ENCODE data around the gene BRPF1. TPM values are rescaled to one million over a fixed set of nuclear protein-coding genes. Genes with fewer than 3 reads are reported as not detected.

The BRPF1 gene
- total and polyA plus RNA-seq, 2 experiments from 2014 or later = 8.0 to 24.7 TPM

GRCh38 chr3:9743548-9743947, 12.0 kb downstream of the BRPF1 start:
- Histone ChIP-seq H3K27ac (ENCODE audit: low read depth) (no peak overlapping the region), H4K20me1 (replicated peaks; ENCODE audit: insufficient read depth) (peaks cover 9% of the 10 kb centered on the region), H3K4me2 (no peak overlapping the region), H3F3A (replicated peaks; ENCODE audit: low read depth) (peaks cover 8% of the 10 kb centered on the region), H3K4me1 (ENCODE audit: insufficient read depth) (no peaks in the 10 kb centered on the region), H2AFZ (no peak overlapping the region), H3K4me3 (no peak overlapping the region), H3K9me2 (ENCODE audit: insufficient read depth) (no peaks in the 10 kb centered on the region; the same call in 1 of the 2 replicates), H3K79me2 (replicated peaks; ENCODE audit: insufficient read depth) (no peaks in the 10 kb centered on the region), H3K36me3 (ENCODE audit: insufficient read depth) (peaks cover 45% of the 10 kb centered on the region), H3K27me3 (ENCODE audit: insufficient read depth) (no peaks in the 10 kb centered on the region)
- H3K36me3 Mint-ChIP-seq (ENCODE audit: low read depth) = peaks cover 95% of the 10 kb centered on the region
- no peak for DNase-seq (ENCODE audit: low spot score)
- peaks cover 9% of the 10 kb centered on the region for H3K27me3 Mint-ChIP-seq (ENCODE audit: insufficient read depth, low read depth, poor library complexity)
- no peaks in the 10 kb centered on the region for H3K9me3 Mint-ChIP-seq
- ATAC-seq = no peak
- H3K4me3 Mint-ChIP-seq = no peak overlapping the region
- H3K4me1 Mint-ChIP-seq = no peaks in the 10 kb centered on the region
- no peak for TF ChIP-seq ZNF331 (CRISPR knock-in tag; IDR thresholded peaks at IDR 0.05; ENCODE audit: low read depth)
- TF ChIP-seq, protein P1, sequence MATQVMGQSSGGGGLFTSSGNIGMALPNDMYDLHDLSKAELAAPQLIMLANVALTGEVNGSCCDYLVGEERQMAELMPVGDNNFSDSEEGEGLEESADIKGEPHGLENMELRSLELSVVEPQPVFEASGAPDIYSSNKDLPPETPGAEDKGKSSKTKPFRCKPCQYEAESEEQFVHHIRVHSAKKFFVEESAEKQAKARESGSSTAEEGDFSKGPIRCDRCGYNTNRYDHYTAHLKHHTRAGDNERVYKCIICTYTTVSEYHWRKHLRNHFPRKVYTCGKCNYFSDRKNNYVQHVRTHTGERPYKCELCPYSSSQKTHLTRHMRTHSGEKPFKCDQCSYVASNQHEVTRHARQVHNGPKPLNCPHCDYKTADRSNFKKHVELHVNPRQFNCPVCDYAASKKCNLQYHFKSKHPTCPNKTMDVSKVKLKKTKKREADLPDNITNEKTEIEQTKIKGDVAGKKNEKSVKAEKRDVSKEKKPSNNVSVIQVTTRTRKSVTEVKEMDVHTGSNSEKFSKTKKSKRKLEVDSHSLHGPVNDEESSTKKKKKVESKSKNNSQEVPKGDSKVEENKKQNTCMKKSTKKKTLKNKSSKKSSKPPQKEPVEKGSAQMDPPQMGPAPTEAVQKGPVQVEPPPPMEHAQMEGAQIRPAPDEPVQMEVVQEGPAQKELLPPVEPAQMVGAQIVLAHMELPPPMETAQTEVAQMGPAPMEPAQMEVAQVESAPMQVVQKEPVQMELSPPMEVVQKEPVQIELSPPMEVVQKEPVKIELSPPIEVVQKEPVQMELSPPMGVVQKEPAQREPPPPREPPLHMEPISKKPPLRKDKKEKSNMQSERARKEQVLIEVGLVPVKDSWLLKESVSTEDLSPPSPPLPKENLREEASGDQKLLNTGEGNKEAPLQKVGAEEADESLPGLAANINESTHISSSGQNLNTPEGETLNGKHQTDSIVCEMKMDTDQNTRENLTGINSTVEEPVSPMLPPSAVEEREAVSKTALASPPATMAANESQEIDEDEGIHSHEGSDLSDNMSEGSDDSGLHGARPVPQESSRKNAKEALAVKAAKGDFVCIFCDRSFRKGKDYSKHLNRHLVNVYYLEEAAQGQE (IDR thresholded peaks at IDR 0.05; ENCODE audit: unreplicated experiment) = no peak
- TF ChIP-seq EZH2 (IDR thresholded peaks at IDR 0.05; ENCODE audit: low read depth, unreplicated experiment) = no peak
- no peak for TF ChIP-seq ZNF114 (CRISPR knock-in tag; IDR thresholded peaks at IDR 0.05)
- no peak overlapping the region for H3K27ac Mint-ChIP-seq

- Histone ChIP-seq H3F3A (replicated peaks; ENCODE audit: low read depth) (peaks cover 14% of the 10 kb centered on the region), H3K4me2 (no peak overlapping the region), H3K27ac (ENCODE audit: low read depth) (no peak overlapping the region), H3K27me3 (ENCODE audit: insufficient read depth) (no peaks in the 10 kb centered on the region), H4K20me1 (replicated peaks; ENCODE audit: insufficient read depth) (peaks cover 9% of the 10 kb centered on the region), H2AFZ (no peak overlapping the region), H3K36me3 (ENCODE audit: insufficient read depth) (peaks cover 44% of the 10 kb centered on the region), H3K4me3 (no peak overlapping the region), H3K9me2 (ENCODE audit: insufficient read depth) (no peaks in the 10 kb centered on the region; the same call in 1 of the 2 replicates), H3K79me2 (replicated peaks; ENCODE audit: insufficient read depth) (no peaks in the 10 kb centered on the region), H3K4me1 (ENCODE audit: insufficient read depth) (no peaks in the 10 kb centered on the region)
- peaks cover 95% of the 10 kb centered on the region for H3K36me3 Mint-ChIP-seq (ENCODE audit: low read depth)
- no peak overlapping the region for H3K4me3 Mint-ChIP-seq
- no peak for ATAC-seq
- H3K9me3 Mint-ChIP-seq = no peaks in the 10 kb centered on the region
- H3K4me1 Mint-ChIP-seq = no peaks in the 10 kb centered on the region
- DNase-seq (ENCODE audit: low spot score) = no peak
- H3K27me3 Mint-ChIP-seq (ENCODE audit: insufficient read depth, low read depth, poor library complexity) = peaks cover 11% of the 10 kb centered on the region
- no peak overlapping the region for H3K27ac Mint-ChIP-seq
- TF ChIP-seq EZH2 (IDR thresholded peaks at IDR 0.05; ENCODE audit: low read depth, unreplicated experiment) (no peak), POLR2AphosphoS5 (IDR thresholded peaks at IDR 0.05; ENCODE audit: low read depth) (no peak), ZNF114 (CRISPR knock-in tag; IDR thresholded peaks at IDR 0.05) (no peak), NANOG (IDR thresholded peaks at IDR 0.05; ENCODE audit: borderline replicate concordance) (no peak), CREB1 (CRISPR knock-in tag; IDR thresholded peaks at IDR 0.05; ENCODE audit: low read depth) (no peak), ZNF331 (CRISPR knock-in tag; IDR thresholded peaks at IDR 0.05; ENCODE audit: low read depth) (no peak), JUNB (IDR thresholded peaks at IDR 0.05; ENCODE audit: unreplicated experiment) (no peak), CTCF (conservative IDR thresholded peaks at IDR 0.05; ENCODE audit: low read depth in 2 of 2) (no peak), ETS1 (IDR thresholded peaks at IDR 0.05) (no peak)
- TF ChIP-seq, protein P1 (IDR thresholded peaks at IDR 0.05; ENCODE audit: unreplicated experiment) = no peak
Measured at GRCh38 chr3:9744162-9744561, 12.6 kb downstream of the BRPF1 start.
